HUES6 (cell line): Measurements from ENCODE around the gene SPON1.
"Not testable (repeated sequence)": the region's sequence is repeated elsewhere in the genome, so short reads cannot be mapped to it uniquely, and the experiment has no call there.

Experiments used
- H3K27ac ChIP-seq: 2 replicates; pipeline ENCODE4 v1.7.0; 2013; ENCODE audit warnings: low read depth, mild to moderate bottlenecking, low read length, inconsistent platforms
- H3K27me3 ChIP-seq: 2 replicates; pipeline ENCODE4 v1.6.1; 2013; ENCODE audit warnings: low read length; ENCODE audit not compliant: control insufficient read depth, insufficient read depth
- H3K36me3 ChIP-seq: 2 replicates; pipeline ENCODE4 v1.6.1; 2013; ENCODE audit warnings: low read length; ENCODE audit not compliant: control insufficient read depth, insufficient read depth
- H3K4me1 ChIP-seq: 2 replicates; pipeline ENCODE4 v1.6.1; 2013; ENCODE audit warnings: low read length; ENCODE audit not compliant: control insufficient read depth, insufficient read depth
- H3K4me3 ChIP-seq: 2 replicates; pipeline ENCODE4 v1.5.1; 2013; ENCODE audit warnings: low read depth, low read length
- H3K9ac ChIP-seq: one replicate; pipeline ENCODE4 v1.6.1; 2013; ENCODE audit warnings: mild to moderate bottlenecking, low read length
- H3K9me3 ChIP-seq: 2 replicates; pipeline ENCODE4 v1.6.1; 2013; ENCODE audit warnings: low read depth, low read length; ENCODE audit not compliant: control insufficient read depth, insufficient read depth

Gene SPON1

GRCh38 chr11:13928566-13929251 is 33.8 kb upstream of the SPON1 start:
- no peak overlapping the region for H3K9ac ChIP-seq
- H3K27ac ChIP-seq: no peak overlapping the region
- H3K36me3 ChIP-seq: no peaks in the 10 kb centered on the region

GRCh38 chr11:13929395-13929891 is 33.1 kb upstream of the SPON1 start:
- no peak overlapping the region for H3K27ac ChIP-seq
- H3K27me3 ChIP-seq: no peaks in the 10 kb centered on the region
- H3K4me1 ChIP-seq: peaks cover 16% of the 10 kb centered on the region
- H3K9ac ChIP-seq: no peak overlapping the region
- no peaks in the 10 kb centered on the region for H3K36me3 ChIP-seq
- no peak overlapping the region for H3K4me3 ChIP-seq
- peaks cover 3% of the 10 kb centered on the region; the same call in 1 of the 2 replicates for H3K9me3 ChIP-seq

More at GRCh38 chr11:13928566-13929251, 33.8 kb upstream of the SPON1 start:
- H3K4me1 ChIP-seq: peaks cover 23% of the 10 kb centered on the region
- no peaks in the 10 kb centered on the region for H3K27me3 ChIP-seq
- H3K9me3 ChIP-seq: peaks cover 3% of the 10 kb centered on the region; the same call in 1 of the 2 replicates
- no peak overlapping the region for H3K4me3 ChIP-seq

- Histone ChIP-seq H3K9ac (no peak overlapping the region), H3K36me3 (no peaks in the 10 kb centered on the region), H3K9me3 (peaks cover 3% of the 10 kb centered on the region; the same call in 1 of the 2 replicates), H3K4me1 (peaks cover 8% of the 10 kb centered on the region; the same call in 1 of the 2 replicates), H3K4me3 (no peak overlapping the region), H3K27me3 (no peaks in the 10 kb centered on the region), H3K27ac (no peak overlapping the region)
Observed at GRCh38 chr11:13931356-13931755, 31.2 kb upstream of the SPON1 start.

GRCh38 chr11:13937154-13937553 is 25.4 kb upstream of the SPON1 start:
- H3K27me3 ChIP-seq, H3K4me3 ChIP-seq, H3K36me3 ChIP-seq, H3K27ac ChIP-seq, H3K9ac ChIP-seq, H3K4me1 ChIP-seq: not testable (repeated sequence)
- peaks cover 12% of the 10 kb centered on the region; the same call in 1 of the 2 replicates for H3K9me3 ChIP-seq

- H3K36me3 ChIP-seq, H3K27ac ChIP-seq, H3K27me3 ChIP-seq, H3K4me3 ChIP-seq, H3K4me1 ChIP-seq, H3K9ac ChIP-seq: not testable (repeated sequence)
- H3K9me3 ChIP-seq: peaks cover 12% of the 10 kb centered on the region; the same call in 1 of the 2 replicates
Observed at GRCh38 chr11:13938829-13939228, 23.7 kb upstream of the SPON1 start.

DNA sequence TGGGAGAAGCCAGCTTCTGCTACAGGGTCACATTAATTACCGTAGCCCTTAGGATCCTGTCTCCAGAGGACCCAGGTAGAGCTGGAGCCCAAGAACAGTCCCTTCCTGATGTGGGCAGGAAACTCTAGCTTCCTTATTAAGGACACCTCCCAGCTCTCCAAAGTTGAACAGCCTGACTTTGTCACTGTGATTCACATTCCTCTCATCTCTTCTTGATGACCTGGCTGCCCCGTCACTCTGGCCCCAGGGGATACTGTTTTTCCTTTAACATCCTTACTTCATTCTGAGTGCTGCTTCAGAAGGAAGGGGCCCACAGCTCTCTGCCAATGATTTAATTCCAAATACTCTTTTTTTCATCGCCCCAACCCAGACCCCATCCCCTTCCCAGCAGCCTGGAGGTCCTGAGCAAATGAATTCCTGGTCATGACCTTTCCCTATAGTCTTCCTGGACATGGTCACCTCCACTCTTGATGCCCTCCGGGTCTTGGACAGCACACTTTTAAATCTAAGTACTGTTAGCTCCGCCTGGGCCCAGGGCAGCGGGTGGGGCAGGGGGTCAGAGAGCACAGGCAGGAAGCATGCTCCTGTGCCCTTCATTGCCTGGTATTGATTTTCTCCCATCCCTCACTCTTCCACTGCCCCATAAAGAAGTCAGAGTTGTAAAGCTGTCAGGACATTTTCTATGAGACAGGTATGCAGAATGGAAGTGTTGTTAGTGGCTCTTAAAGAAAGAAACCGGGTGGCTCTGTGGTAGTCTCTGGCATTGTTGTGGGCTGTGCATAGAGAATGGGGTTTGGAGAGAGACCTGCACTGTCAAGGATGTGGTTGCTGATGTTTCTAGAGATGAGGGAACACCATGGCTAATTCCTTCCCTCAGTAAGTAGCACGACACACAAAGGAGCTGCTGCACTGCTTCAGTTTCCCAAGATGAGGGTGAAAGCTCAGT is 22.3 kb upstream of the SPON1 start:
- H3K9ac ChIP-seq: no peak overlapping the region
- H3K36me3 ChIP-seq: no peaks in the 10 kb centered on the region
- no peaks in the 10 kb centered on the region for H3K27me3 ChIP-seq
- H3K4me3 ChIP-seq: no peak overlapping the region
- H3K9me3 ChIP-seq: peaks cover 12% of the 10 kb centered on the region; the same call in 1 of the 2 replicates
- peaks cover 7% of the 10 kb centered on the region; the same call in 1 of the 2 replicates for H3K4me1 ChIP-seq
- no peak overlapping the region for H3K27ac ChIP-seq

GRCh38 chr11:13940907-13941256 is 21.6 kb upstream of the SPON1 start:
- H3K27me3 ChIP-seq: no peaks in the 10 kb centered on the region
- no peak overlapping the region for H3K27ac ChIP-seq

DNA sequence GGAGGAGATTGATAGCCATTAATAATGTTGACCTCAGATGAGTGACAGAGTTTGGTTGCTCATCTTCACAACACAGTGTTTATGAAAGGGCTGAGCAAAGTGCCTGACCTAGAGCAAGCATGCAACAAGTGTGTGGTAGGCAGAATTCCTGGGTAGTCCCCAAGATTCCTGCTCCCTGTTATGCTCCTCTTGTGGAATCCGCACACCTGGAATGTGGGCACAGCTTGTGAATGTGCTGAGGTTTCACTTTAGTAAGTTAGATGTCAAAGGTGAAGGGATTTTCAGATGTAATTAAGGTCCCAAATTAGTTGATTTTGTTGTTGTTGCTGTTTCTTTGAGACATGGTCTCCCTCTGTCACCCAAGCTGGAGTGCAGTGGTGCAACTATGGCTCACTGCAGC is 20.7 kb upstream of the SPON1 start:
- Histone ChIP-seq H3K4me3 (no peak overlapping the region), H3K36me3 (no peaks in the 10 kb centered on the region), H3K27ac (no peak overlapping the region), H3K9me3 (peaks cover 12% of the 10 kb centered on the region; the same call in 1 of the 2 replicates), H3K4me1 (peaks cover 7% of the 10 kb centered on the region; the same call in 1 of the 2 replicates), H3K9ac (no peak overlapping the region), H3K27me3 (no peaks in the 10 kb centered on the region)

More at GRCh38 chr11:13940907-13941256, 21.6 kb upstream of the SPON1 start:
- Histone ChIP-seq H3K36me3 (no peaks in the 10 kb centered on the region), H3K9me3 (peaks cover 12% of the 10 kb centered on the region; the same call in 1 of the 2 replicates), H3K4me1 (peaks cover 7% of the 10 kb centered on the region; the same call in 1 of the 2 replicates), H3K4me3 (no peak overlapping the region), H3K9ac (no peak overlapping the region)

GRCh38 chr11:13942378-13942777 is 20.1 kb upstream of the SPON1 start:
- Histone ChIP-seq H3K27ac (no peak overlapping the region), H3K4me1 (peaks cover 7% of the 10 kb centered on the region; the same call in 1 of the 2 replicates), H3K9ac (no peak overlapping the region), H3K27me3 (no peaks in the 10 kb centered on the region), H3K4me3 (no peak overlapping the region), H3K36me3 (no peaks in the 10 kb centered on the region), H3K9me3 (peaks cover 12% of the 10 kb centered on the region; the same call in 1 of the 2 replicates)

GRCh38 chr11:13942971-13943381 is 19.5 kb upstream of the SPON1 start:
- Histone ChIP-seq H3K36me3 (no peaks in the 10 kb centered on the region), H3K4me1 (peaks cover 7% of the 10 kb centered on the region; the same call in 1 of the 2 replicates), H3K27ac (no peak overlapping the region), H3K4me3 (no peak overlapping the region), H3K27me3 (no peaks in the 10 kb centered on the region), H3K9ac (no peak overlapping the region), H3K9me3 (peaks cover 12% of the 10 kb centered on the region; the same call in 1 of the 2 replicates)
